Mesenchymal stem cell (in vitro differentiated cells and primary cell): ENCODE data around the gene PRDX5.

Experiments used
- DNase-seq: peaks from one replicate; pipeline ENCODE4 v3.0.0-alpha.2; 2013
- H2AFZ ChIP-seq: one replicate; pipeline ENCODE4 v1.6.1; 2013; ENCODE audit warnings: low read depth, mild to moderate bottlenecking, control low read depth, inconsistent platforms, low read length, moderate library complexity
- H2AK5ac ChIP-seq: 2 replicates; pipeline ENCODE4 v1.6.1; 2013; ENCODE audit warnings: low read length, moderate library complexity, mild to moderate bottlenecking, inconsistent platforms; ENCODE audit not compliant: severe bottlenecking
- H2BK120ac ChIP-seq: one replicate; pipeline ENCODE4 v1.6.1; 2013; ENCODE audit warnings: low read depth, mild to moderate bottlenecking, inconsistent platforms, low read length, moderate library complexity
- H2BK12ac ChIP-seq, 2 experiments: one replicate each; pipeline ENCODE4 v1.6.1; 2013; ENCODE audit warnings: inconsistent platforms in 2 of 2, low read length in 2 of 2, mild to moderate bottlenecking in 2 of 2, moderate library complexity in 2 of 2, control low read depth in 1 of 2
- H2BK15ac ChIP-seq: one replicate; pipeline ENCODE4 v1.6.1; 2013; ENCODE audit warnings: mild to moderate bottlenecking, low read depth, inconsistent platforms; ENCODE audit not compliant: poor library complexity, severe bottlenecking
- H2BK5ac ChIP-seq: 2 replicates; pipeline ENCODE4 v1.6.1; 2013; ENCODE audit warnings: low read depth, mild to moderate bottlenecking, low read length, control low read depth, inconsistent platforms; ENCODE audit not compliant: poor library complexity, severe bottlenecking
- H3K14ac ChIP-seq, 2 experiments: one replicate each; pipeline ENCODE4 v1.6.1; 2013; ENCODE audit warnings: inconsistent platforms in 2 of 2, low read length in 2 of 2, control low read depth in 1 of 2, mild to moderate bottlenecking in 1 of 2, moderate library complexity in 1 of 2
- H3K18ac ChIP-seq, 2 experiments: one replicate each; pipeline ENCODE4 v1.6.1; 2013; ENCODE audit warnings: inconsistent platforms in 2 of 2, low read length in 2 of 2, control low read depth in 1 of 2, low read depth in 1 of 2, mild to moderate bottlenecking in 1 of 2
- H3K23ac ChIP-seq, 2 experiments: one replicate each; pipeline ENCODE4 v1.6.1; 2013; ENCODE audit warnings: inconsistent platforms in 2 of 2, low read length in 2 of 2, mild to moderate bottlenecking in 2 of 2, moderate library complexity in 2 of 2, control low read depth in 1 of 2
- H3K27ac ChIP-seq: 2 replicates; pipeline ENCODE4 v1.5.1; 2013; ENCODE audit warnings: mild to moderate bottlenecking, moderate library complexity, low read length, control low read depth, inconsistent platforms; ENCODE audit not compliant: poor library complexity, severe bottlenecking
- H3K27me3 ChIP-seq, 2 experiments: 2 replicates each; pipeline versions ENCODE4 v1.6.1 to v1.7.0; 2013; ENCODE audit warnings: low read length in 2 of 2, mild to moderate bottlenecking in 2 of 2, moderate library complexity in 2 of 2, control low read depth in 1 of 2, inconsistent platforms in 1 of 2; ENCODE audit not compliant: control insufficient read depth in 1 of 2, insufficient read depth in 1 of 2
- H3K36me3 ChIP-seq, 2 experiments: 2 replicates each; pipeline versions ENCODE4 v1.6.1 to v1.7.0; 2013; ENCODE audit warnings: low read length in 2 of 2, control low read depth in 1 of 2, inconsistent platforms in 1 of 2, low read depth in 1 of 2, mild to moderate bottlenecking in 1 of 2; ENCODE audit not compliant: insufficient read depth in 2 of 2, control insufficient read depth in 1 of 2
- H3K4ac ChIP-seq, 2 experiments: one replicate each; pipeline ENCODE4 v1.6.1; 2013; ENCODE audit warnings: inconsistent platforms in 2 of 2, low read length in 2 of 2, mild to moderate bottlenecking in 2 of 2, moderate library complexity in 2 of 2, control low read depth in 1 of 2, low read depth in 1 of 2
- H3K4me1 ChIP-seq: 2 replicates; pipeline ENCODE4 v1.6.1; 2013; ENCODE audit warnings: low read depth, low read length, control low read depth; ENCODE audit not compliant: control insufficient read depth, insufficient read depth
- H3K4me2 ChIP-seq: 2 replicates; pipeline ENCODE4 v1.6.1; 2013; ENCODE audit warnings: low read length, mild to moderate bottlenecking, inconsistent platforms; ENCODE audit not compliant: poor library complexity, severe bottlenecking
- H3K4me3 ChIP-seq, 2 experiments: 2 replicates each; pipeline versions ENCODE4 v1.5.1 to v1.7.0; 2013; ENCODE audit warnings: low read length in 2 of 2, mild to moderate bottlenecking in 2 of 2, control low read depth in 1 of 2, low read depth in 1 of 2; ENCODE audit not compliant: insufficient read depth in 1 of 2
- H3K79me1 ChIP-seq: replicated peaks from 2 replicates; pipeline ENCODE4 v1.6.1; 2013; ENCODE audit warnings: mild to moderate bottlenecking, control low read depth, low read length, inconsistent platforms; ENCODE audit not compliant: poor library complexity, severe bottlenecking
- H3K9ac ChIP-seq: 2 replicates; pipeline ENCODE4 v1.7.0; 2013; ENCODE audit warnings: mild to moderate bottlenecking, low read length, moderate library complexity
- H3K9me3 ChIP-seq: 2 replicates; pipeline ENCODE4 v1.7.0; 2013; ENCODE audit warnings: mild to moderate bottlenecking, low read length; ENCODE audit not compliant: control insufficient read depth
- H4K8ac ChIP-seq: one replicate; pipeline ENCODE4 v1.6.1; 2013; ENCODE audit warnings: inconsistent platforms, mild to moderate bottlenecking, low read length, moderate library complexity
- H4K91ac ChIP-seq: one replicate; pipeline ENCODE4 v1.6.1; 2013; ENCODE audit warnings: mild to moderate bottlenecking, low read length, inconsistent platforms
- WGBS: methylation state at CpG from one replicate; pipeline ENCODE4 v1.1.7; 2013; ENCODE audit warnings: mixed read lengths; 5-methylcytosine and 5-hydroxymethylcytosine counted together

Gene PRDX5

DNA sequence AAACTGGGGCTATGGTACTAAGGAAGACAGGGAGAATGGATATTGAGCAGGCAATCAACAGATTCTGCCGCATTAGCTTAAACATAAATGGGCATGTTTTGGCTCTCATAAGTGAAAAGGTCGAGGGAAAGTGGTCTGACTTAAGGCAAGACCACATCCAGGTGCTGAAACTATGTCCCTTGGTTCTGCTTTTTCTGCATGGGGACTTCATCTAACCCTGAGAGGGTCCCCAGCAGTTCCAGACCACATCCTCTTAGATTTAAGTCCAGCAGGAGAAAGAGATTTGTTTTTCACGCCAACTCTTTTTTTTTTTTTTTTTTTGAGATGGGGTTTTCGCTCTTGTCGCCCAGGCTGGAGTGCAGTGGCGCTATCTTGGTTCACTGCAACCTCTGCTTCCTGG is 46.5 kb downstream of the PRDX5 start:
- 100% methylated on average over 6 of the region's 6 CpGs for WGBS

DNA sequence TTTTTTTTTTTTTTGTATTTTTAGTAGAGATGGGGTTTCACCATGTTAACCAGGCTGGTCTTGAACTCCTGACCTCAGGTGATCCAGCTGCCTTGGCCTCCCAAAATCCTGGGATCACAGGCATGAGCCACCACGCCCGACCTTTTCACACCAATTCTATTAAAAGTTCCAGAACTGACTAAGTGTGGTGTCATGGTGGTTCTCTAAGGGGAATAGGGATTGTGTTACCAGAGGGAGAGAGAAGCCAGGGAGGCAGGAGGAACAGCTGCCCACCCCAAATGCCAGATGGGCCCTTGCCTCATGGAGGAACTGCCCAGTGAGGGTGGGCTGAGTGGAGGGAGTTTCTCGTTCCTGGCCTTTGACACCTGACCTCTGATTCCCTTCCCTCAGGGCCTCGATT is 47.0 kb downstream of the PRDX5 start:
- Histone ChIP-seq H2BK15ac (no peak overlapping the region), H3K23ac (no peak overlapping the region), H3K18ac (no peak overlapping the region), H2AFZ (no peak overlapping the region), H4K8ac (no peak overlapping the region), H2BK5ac (no peak overlapping the region), H3K4ac (no peak overlapping the region), H2BK12ac (no peak overlapping the region), H3K4me1 (peaks cover 12% of the 10 kb centered on the region), H3K9ac (no peak overlapping the region), H2BK120ac (no peak overlapping the region), H2AK5ac (no peak overlapping the region), H3K27ac (no peak overlapping the region), H3K79me1 (peaks cover 49% of the 10 kb centered on the region), H3K14ac (no peak overlapping the region), H3K4me3 (no peak overlapping the region), H4K91ac (no peak overlapping the region), H3K9me3 (no peaks in the 10 kb centered on the region), H3K36me3 (peaks cover 74 to 80% of the 10 kb centered on the region in 2 experiments), H3K4me2 (no peak overlapping the region), H3K27me3 (no peaks in the 10 kb centered on the region)
- DNase-seq, result no peak
- WGBS, result 70% methylated on average over 2 of the region's 4 CpGs

More for the DNA sequence above, 46.5 kb downstream of the PRDX5 start:
- Histone ChIP-seq H3K4me2 (no peak overlapping the region), H3K4ac (no peak overlapping the region), H3K9ac (no peak overlapping the region), H3K4me3 (no peak overlapping the region), H3K79me1 (peaks cover 49% of the 10 kb centered on the region), H3K23ac (no peak overlapping the region), H3K14ac (no peak overlapping the region), H3K27me3 (no peaks in the 10 kb centered on the region), H2AK5ac (no peak overlapping the region), H4K8ac (no peak overlapping the region), H3K4me1 (peaks cover 16% of the 10 kb centered on the region), H3K36me3 (peaks cover 70 to 77% of the 10 kb centered on the region in 2 experiments), H2BK5ac (no peak overlapping the region), H3K9me3 (no peaks in the 10 kb centered on the region), H2BK120ac (no peak overlapping the region), H2AFZ (no peak overlapping the region), H2BK15ac (no peak overlapping the region), H4K91ac (no peak overlapping the region), H3K18ac (no peak overlapping the region), H2BK12ac (no peak overlapping the region), H3K27ac (no peak overlapping the region)
- DNase-seq, result no peak

DNA sequence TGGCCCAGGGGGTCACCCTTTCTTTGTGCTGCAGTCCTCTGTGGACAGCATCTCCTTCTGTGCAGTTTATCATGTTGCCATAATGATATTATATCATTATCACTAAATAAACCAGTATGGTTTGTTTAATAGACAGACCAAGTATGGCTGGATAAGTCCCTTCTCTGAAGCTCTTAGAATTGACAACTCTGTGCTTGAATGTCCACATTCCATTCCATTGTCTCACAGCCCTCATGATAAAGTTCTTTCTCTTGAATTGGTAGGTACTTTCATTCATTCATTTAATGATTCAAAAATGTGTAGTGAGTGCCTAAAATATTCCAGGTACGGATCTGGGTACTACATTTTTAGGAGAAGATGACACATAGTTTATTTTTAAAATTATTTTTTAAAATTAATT is 48.8 kb downstream of the PRDX5 start:
- no CpG with 5 or more reads among the region's 1 CpG for WGBS
- no peak overlapping the region for H2BK15ac ChIP-seq
- H2BK5ac ChIP-seq, result no peak overlapping the region
- no peak overlapping the region for H2BK12ac ChIP-seq
- H3K4me2 ChIP-seq, result no peak overlapping the region
- no peak overlapping the region for H3K4ac ChIP-seq
- no peak overlapping the region for H2AFZ ChIP-seq
- H4K91ac ChIP-seq, result no peak overlapping the region
- no peak overlapping the region for H2BK120ac ChIP-seq
- no peak overlapping the region for H3K18ac ChIP-seq
- H3K23ac ChIP-seq, result no peak overlapping the region
- H3K9ac ChIP-seq, result no peak overlapping the region
- H2AK5ac ChIP-seq, result no peak overlapping the region
- H4K8ac ChIP-seq, result no peak overlapping the region
- H3K14ac ChIP-seq, result no peak overlapping the region
- H3K4me1 ChIP-seq, result peaks cover 2% of the 10 kb centered on the region
- H3K27ac ChIP-seq, result no peak overlapping the region
- no peak for DNase-seq
- peaks cover 67 to 79% of the 10 kb centered on the region in 2 experiments for H3K36me3 ChIP-seq
- H3K27me3 ChIP-seq, result no peaks in the 10 kb centered on the region
- no peak overlapping the region for H3K4me3 ChIP-seq
- no peaks in the 10 kb centered on the region for H3K9me3 ChIP-seq
- H3K79me1 ChIP-seq, result peaks cover 34% of the 10 kb centered on the region

DNA sequence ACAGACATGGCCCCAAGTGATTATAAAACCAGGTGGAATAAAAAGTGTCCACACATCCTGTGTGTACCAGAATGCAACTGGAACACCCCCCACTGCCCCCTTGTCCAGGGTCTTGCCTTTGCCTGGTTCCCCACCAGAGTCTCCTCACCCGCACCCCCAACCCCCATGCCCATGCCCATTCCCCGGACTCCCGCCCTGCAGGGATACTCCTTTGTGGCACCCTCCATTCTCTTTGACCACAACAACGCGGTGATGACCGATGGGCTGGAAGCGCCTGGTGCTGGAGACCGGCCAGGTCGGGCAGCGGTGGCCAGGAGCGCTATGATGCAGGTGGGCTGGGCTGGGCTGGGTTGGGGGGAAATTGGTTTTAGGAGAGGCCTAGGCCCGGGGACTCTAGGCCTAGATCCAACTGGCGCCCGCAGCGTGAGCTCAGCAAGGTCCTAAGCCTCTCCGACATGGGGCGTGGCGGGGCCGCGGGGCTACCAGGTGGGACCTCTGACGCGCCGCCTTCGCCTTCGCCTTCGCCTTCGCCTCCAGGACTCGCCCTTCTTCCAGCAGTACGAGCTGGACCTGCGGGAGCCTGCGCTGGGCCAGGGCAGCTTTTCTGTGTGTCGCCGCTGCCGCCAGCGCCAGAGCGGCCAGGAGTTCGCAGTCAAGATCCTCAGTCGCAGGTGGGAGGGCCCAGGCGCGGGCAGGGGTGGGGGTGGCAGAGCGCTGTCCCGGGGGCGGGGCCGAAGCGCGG is 50.2 kb downstream of the PRDX5 start:
- no peak overlapping the region for H4K91ac ChIP-seq
- H2BK120ac ChIP-seq, result no peak overlapping the region
- H3K36me3 ChIP-seq, result peaks cover 62 to 71% of the 10 kb centered on the region in 2 experiments

More for the DNA sequence above, 50.2 kb downstream of the PRDX5 start:
- Histone ChIP-seq H3K4ac (no peak overlapping the region), H3K23ac (no peak overlapping the region), H4K8ac (no peak overlapping the region), H3K4me1 (peaks cover 2% of the 10 kb centered on the region), H3K4me2 (no peak overlapping the region), H2BK12ac (no peak overlapping the region), H3K14ac (no peak overlapping the region), H3K79me1 (peaks cover 28% of the 10 kb centered on the region), H3K9me3 (no peaks in the 10 kb centered on the region), H2AFZ (no peak overlapping the region), H3K18ac (no peak overlapping the region), H3K4me3 (no peak overlapping the region), H2BK5ac (no peak overlapping the region), H3K9ac (no peak overlapping the region), H2AK5ac (no peak overlapping the region), H3K27me3 (peaks cover 0 to 2% of the 10 kb centered on the region in 2 experiments), H3K27ac (no peak overlapping the region), H2BK15ac (no peak overlapping the region)
- no peak for DNase-seq
- WGBS, result 97% methylated on average over 46 of the region's 46 CpGs
